Activated naive CD4-positive, alpha-beta T cell treated with anti-CD3 and anti-CD28 coated beads, Interleukin-2, amount 50 U/mL, for 24 hours (primary cell): ENCODE results near the gene ADM.

ENCODE experiments used
- H3K27ac Mint-ChIP-seq: one replicate; pipeline ENCODE4 v1.8.0; 2021; ENCODE audit warnings: mild to moderate bottlenecking, mixed read lengths
- H3K27me3 Mint-ChIP-seq: one replicate; pipeline ENCODE4 v1.8.0; 2021; ENCODE audit warnings: mixed read lengths
- H3K36me3 Mint-ChIP-seq: one replicate; pipeline ENCODE4 v1.8.0; 2021; ENCODE audit warnings: mixed read lengths
- H3K4me1 Mint-ChIP-seq: one replicate; pipeline ENCODE4 v1.8.0; 2021; ENCODE audit warnings: mixed read lengths
- H3K4me3 Mint-ChIP-seq: one replicate; pipeline ENCODE4 v1.8.0; 2021; ENCODE audit warnings: mild to moderate bottlenecking, mixed read lengths
- H3K9me3 Mint-ChIP-seq: one replicate; pipeline ENCODE4 v1.8.0; 2021; ENCODE audit warnings: mixed read lengths

Gene ADM

GRCh38 chr11:10329356-10329755, 24.5 kb downstream of the ADM start:
- Mint-ChIP-seq H3K4me1 (no peaks in the 10 kb centered on the region), H3K4me3 (no peak overlapping the region), H3K27ac (no peak overlapping the region), H3K9me3 (no peaks in the 10 kb centered on the region), H3K36me3 (no peaks in the 10 kb centered on the region), H3K27me3 (peaks cover 5% of the 10 kb centered on the region)

- Mint-ChIP-seq H3K36me3 (no peaks in the 10 kb centered on the region), H3K27me3 (peaks cover 6% of the 10 kb centered on the region), H3K4me3 (no peak overlapping the region), H3K27ac (no peak overlapping the region), H3K4me1 (no peaks in the 10 kb centered on the region), H3K9me3 (no peaks in the 10 kb centered on the region)
Observed at GRCh38 chr11:10329935-10330334, 25.1 kb downstream of the ADM start.

GRCh38 chr11:10331548-10332289, 26.8 kb downstream of the ADM start:
- Mint-ChIP-seq H3K4me1 (no peaks in the 10 kb centered on the region), H3K4me3 (no peak overlapping the region), H3K36me3 (no peaks in the 10 kb centered on the region), H3K27ac (no peak overlapping the region), H3K27me3 (peaks cover 6% of the 10 kb centered on the region), H3K9me3 (no peaks in the 10 kb centered on the region)

- Mint-ChIP-seq H3K36me3 (no peaks in the 10 kb centered on the region), H3K27ac (no peak overlapping the region), H3K27me3 (peaks cover 8% of the 10 kb centered on the region), H3K4me1 (no peaks in the 10 kb centered on the region), H3K9me3 (no peaks in the 10 kb centered on the region), H3K4me3 (no peak overlapping the region)
Observed at GRCh38 chr11:10333490-10333889, 28.6 kb downstream of the ADM start.

GRCh38 chr11:10338287-10338686, 33.4 kb downstream of the ADM start:
- Mint-ChIP-seq H3K4me1 (no peaks in the 10 kb centered on the region), H3K27ac (no peak overlapping the region), H3K9me3 (no peaks in the 10 kb centered on the region), H3K36me3 (no peaks in the 10 kb centered on the region), H3K27me3 (peaks cover 9% of the 10 kb centered on the region), H3K4me3 (no peak overlapping the region)

- Mint-ChIP-seq H3K4me3 (no peak overlapping the region), H3K9me3 (no peaks in the 10 kb centered on the region), H3K27ac (no peak overlapping the region), H3K36me3 (no peaks in the 10 kb centered on the region), H3K27me3 (peaks cover 10% of the 10 kb centered on the region), H3K4me1 (no peaks in the 10 kb centered on the region)
Observed at GRCh38 chr11:10348650-10349280, 43.9 kb downstream of the ADM start.

- H3K9me3 Mint-ChIP-seq = no peaks in the 10 kb centered on the region
- H3K4me1 Mint-ChIP-seq = no peaks in the 10 kb centered on the region
- H3K4me3 Mint-ChIP-seq = no peak overlapping the region
- H3K27me3 Mint-ChIP-seq = peaks cover 12% of the 10 kb centered on the region
- no peak overlapping the region for H3K27ac Mint-ChIP-seq
- no peaks in the 10 kb centered on the region for H3K36me3 Mint-ChIP-seq
Observed at GRCh38 chr11:10349281-10349665, 44.4 kb downstream of the ADM start.

- no peaks in the 10 kb centered on the region for H3K4me1 Mint-ChIP-seq
- no peak overlapping the region for H3K4me3 Mint-ChIP-seq
- no peaks in the 10 kb centered on the region for H3K36me3 Mint-ChIP-seq
- H3K27ac Mint-ChIP-seq = no peak overlapping the region
- H3K9me3 Mint-ChIP-seq = no peaks in the 10 kb centered on the region
- H3K27me3 Mint-ChIP-seq = peaks cover 13% of the 10 kb centered on the region
Observed at GRCh38 chr11:10349806-10350205, 44.9 kb downstream of the ADM start.

- peaks cover 11% of the 10 kb centered on the region for H3K27me3 Mint-ChIP-seq
- no peaks in the 10 kb centered on the region for H3K9me3 Mint-ChIP-seq
- H3K4me1 Mint-ChIP-seq = no peaks in the 10 kb centered on the region
Observed at GRCh38 chr11:10350334-10350733, 45.5 kb downstream of the ADM start.

GRCh38 chr11:10351435-10351764, 46.5 kb downstream of the ADM start:
- Mint-ChIP-seq H3K27ac (no peak overlapping the region), H3K4me1 (no peaks in the 10 kb centered on the region), H3K36me3 (no peaks in the 10 kb centered on the region), H3K4me3 (no peak overlapping the region), H3K9me3 (no peaks in the 10 kb centered on the region), H3K27me3 (peaks cover 10% of the 10 kb centered on the region)

More at GRCh38 chr11:10350334-10350733, 45.5 kb downstream of the ADM start:
- no peak overlapping the region for H3K4me3 Mint-ChIP-seq
- H3K36me3 Mint-ChIP-seq = no peaks in the 10 kb centered on the region
- no peak overlapping the region for H3K27ac Mint-ChIP-seq

GRCh38 chr11:10351765-10352641, 47.1 kb downstream of the ADM start:
- no peaks in the 10 kb centered on the region for H3K9me3 Mint-ChIP-seq
- peaks cover under 1% of the 10 kb centered on the region for H3K36me3 Mint-ChIP-seq
- H3K4me3 Mint-ChIP-seq = no peak overlapping the region
- H3K27me3 Mint-ChIP-seq = peaks cover 13% of the 10 kb centered on the region
- no peaks in the 10 kb centered on the region for H3K4me1 Mint-ChIP-seq
- H3K27ac Mint-ChIP-seq = no peak overlapping the region

GRCh38 chr11:10352921-10353550, 48.2 kb downstream of the ADM start:
- H3K4me1 Mint-ChIP-seq = no peaks in the 10 kb centered on the region
- H3K27ac Mint-ChIP-seq = no peak overlapping the region
- H3K9me3 Mint-ChIP-seq = no peaks in the 10 kb centered on the region
- H3K36me3 Mint-ChIP-seq = peaks cover 2% of the 10 kb centered on the region
- no peak overlapping the region for H3K4me3 Mint-ChIP-seq
- H3K27me3 Mint-ChIP-seq = peaks cover 15% of the 10 kb centered on the region

GRCh38 chr11:10354389-10354788, 49.5 kb downstream of the ADM start:
- no peaks in the 10 kb centered on the region for H3K4me1 Mint-ChIP-seq
- no peak overlapping the region for H3K27ac Mint-ChIP-seq
- no peaks in the 10 kb centered on the region for H3K9me3 Mint-ChIP-seq
- peaks cover 2% of the 10 kb centered on the region for H3K36me3 Mint-ChIP-seq
- H3K27me3 Mint-ChIP-seq = peaks cover 12% of the 10 kb centered on the region
- H3K4me3 Mint-ChIP-seq = no peak overlapping the region

GRCh38 chr11:10355257-10355661, 50.4 kb downstream of the ADM start:
- H3K9me3 Mint-ChIP-seq = no peaks in the 10 kb centered on the region
- peaks cover 10% of the 10 kb centered on the region for H3K27me3 Mint-ChIP-seq
- H3K4me1 Mint-ChIP-seq = no peaks in the 10 kb centered on the region

GRCh38 chr11:10356161-10356560, 51.3 kb downstream of the ADM start:
- Mint-ChIP-seq H3K4me3 (no peak overlapping the region), H3K9me3 (peaks cover 5% of the 10 kb centered on the region)

More at GRCh38 chr11:10355257-10355661, 50.4 kb downstream of the ADM start:
- Mint-ChIP-seq H3K36me3 (peaks cover 2% of the 10 kb centered on the region), H3K27ac (no peak overlapping the region), H3K4me3 (no peak overlapping the region)

More at GRCh38 chr11:10356161-10356560, 51.3 kb downstream of the ADM start:
- no peak overlapping the region for H3K27ac Mint-ChIP-seq
- H3K36me3 Mint-ChIP-seq = peaks cover 4% of the 10 kb centered on the region
- peaks cover 13% of the 10 kb centered on the region for H3K27me3 Mint-ChIP-seq
- no peaks in the 10 kb centered on the region for H3K4me1 Mint-ChIP-seq
